ENCODE measurements around the gene EPYC. TPM values are rescaled to one million over a fixed set of nuclear protein-coding genes. Genes with fewer than 3 reads are reported as not detected.
A peak's percentile ranks its signal among the peaks of the same experiment; 100 is the strongest.

EPYC gene
- total RNA-seq, 1 donor from 2014 or later: not detected

DNA sequence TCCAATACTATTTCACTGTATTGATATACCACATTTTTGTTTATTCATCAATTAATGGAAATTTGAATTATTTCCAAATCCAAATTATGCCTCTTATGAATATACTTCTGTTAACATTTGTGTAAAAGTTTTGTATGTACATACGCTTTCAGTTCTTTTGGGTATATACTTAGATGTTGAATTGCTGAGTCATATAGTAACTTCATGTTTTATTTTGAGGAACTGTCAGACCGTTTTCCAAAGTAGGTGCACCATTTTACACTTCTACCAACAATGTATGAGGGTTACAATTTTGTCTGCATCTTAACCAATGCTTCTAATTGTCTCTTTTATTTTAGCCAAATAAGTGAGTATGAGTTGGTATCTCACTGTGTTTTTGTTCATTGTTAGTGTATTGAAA is 39.6 kb downstream of the EPYC start:
- DNase-seq (ENCODE audit: missing footprints) (no peak), ATAC-seq (no peak)
- intact Hi-C loops (cut with DNase I): loop anchor here (10.0 kb wide), 1 partner anchor 1580 kb away; no protein-coding TSS in a partner anchor

DNA sequence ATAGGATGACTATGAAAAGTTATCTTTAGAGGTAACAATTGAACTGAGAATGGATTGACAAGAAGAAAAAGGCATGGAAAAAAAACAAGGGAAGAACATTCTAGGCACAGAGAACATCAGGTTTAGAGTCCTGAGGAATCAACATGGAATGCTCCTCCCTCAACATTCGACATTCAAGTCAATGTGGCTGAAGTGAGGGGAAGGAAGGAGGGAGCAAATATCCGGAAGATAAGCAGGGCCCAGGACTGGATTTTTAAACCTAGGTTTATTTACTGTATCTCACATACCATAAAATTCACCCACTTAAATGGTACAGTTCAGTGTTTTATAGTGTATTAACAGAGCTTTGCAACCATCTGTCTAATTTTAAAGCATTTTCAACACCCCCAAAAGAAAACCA is 40.2 kb downstream of the EPYC start:
- intact Hi-C loops (cut with DNase I): loop anchor here (10.0 kb wide), 1 partner anchor 1580 kb away; no protein-coding TSS in a partner anchor
- DNase-seq (ENCODE audit: missing footprints) (no peak), ATAC-seq (no peak)

- DNase-seq (ENCODE audit: missing footprints) (no peak), ATAC-seq (no peak)
- intact Hi-C loops (cut with DNase I): loop anchor here (10.0 kb wide), 1 partner anchor 1579 kb away; no protein-coding TSS in a partner anchor
Observed at GRCh38 chr12:90963946-90964345, 40.8 kb downstream of the EPYC start.

DNA sequence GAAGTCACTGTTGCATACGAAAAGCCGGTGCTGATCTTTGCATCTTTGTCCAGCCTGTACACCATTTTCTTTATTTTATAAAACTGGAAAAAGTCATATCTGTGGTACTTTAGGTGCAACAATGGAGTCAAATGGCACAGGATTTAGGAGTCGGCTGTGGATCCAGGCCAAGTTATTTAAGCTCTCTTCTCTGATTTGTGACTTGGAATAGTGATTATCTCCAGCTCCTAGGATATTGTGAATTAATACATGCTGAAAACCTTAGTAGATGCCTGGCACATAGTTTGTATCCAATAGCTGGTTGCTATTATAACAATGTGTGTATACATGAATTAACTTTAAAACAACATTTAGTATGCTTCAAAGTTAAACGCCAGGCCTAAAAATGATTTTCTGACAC is 43.6 kb downstream of the EPYC start:
- DNase-seq (ENCODE audit: missing footprints) (no peak), ATAC-seq (no peak)
- intact Hi-C loops (cut with DNase I): loop anchor here (10.0 kb wide), 1 partner anchor 1576 kb away; no protein-coding TSS in a partner anchor

- intact Hi-C loops (cut with DNase I): loop anchor here (10.0 kb wide), 1 partner anchor 1575 kb away; no protein-coding TSS in a partner anchor
- DNase-seq (ENCODE audit: missing footprints) (no peak), ATAC-seq (no peak)
Observed at GRCh38 chr12:90959538-90960139, 45.1 kb downstream of the EPYC start.

DNA sequence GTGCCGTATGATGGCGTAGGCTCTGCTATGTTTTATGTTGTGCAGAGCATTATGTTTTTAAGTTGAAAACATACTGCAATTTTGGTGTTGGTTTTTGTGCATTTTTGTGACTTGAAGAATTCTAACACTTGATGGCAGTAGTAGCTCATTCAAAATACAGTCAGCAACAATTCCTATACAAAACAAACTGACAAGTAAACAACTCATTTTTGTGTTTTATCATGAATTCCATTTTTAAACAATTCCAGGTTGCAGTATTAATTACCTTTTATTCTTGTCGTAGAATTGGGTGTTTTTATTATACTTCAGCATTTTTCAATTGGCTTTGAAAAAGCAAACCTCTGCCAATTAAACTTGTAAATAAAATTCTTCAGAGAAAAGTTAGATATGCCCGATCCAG is 45.7 kb downstream of the EPYC start:
- intact Hi-C loops (cut with DNase I): no loop called here
- DNase-seq (ENCODE audit: missing footprints) (no peak), ATAC-seq (no peak)

GRCh38 chr12:90958347-90958746 is 46.4 kb downstream of the EPYC start:
- DNase-seq (ENCODE audit: missing footprints) (no peak), ATAC-seq (no peak)
- intact Hi-C loops (cut with DNase I): no loop called here

DNA sequence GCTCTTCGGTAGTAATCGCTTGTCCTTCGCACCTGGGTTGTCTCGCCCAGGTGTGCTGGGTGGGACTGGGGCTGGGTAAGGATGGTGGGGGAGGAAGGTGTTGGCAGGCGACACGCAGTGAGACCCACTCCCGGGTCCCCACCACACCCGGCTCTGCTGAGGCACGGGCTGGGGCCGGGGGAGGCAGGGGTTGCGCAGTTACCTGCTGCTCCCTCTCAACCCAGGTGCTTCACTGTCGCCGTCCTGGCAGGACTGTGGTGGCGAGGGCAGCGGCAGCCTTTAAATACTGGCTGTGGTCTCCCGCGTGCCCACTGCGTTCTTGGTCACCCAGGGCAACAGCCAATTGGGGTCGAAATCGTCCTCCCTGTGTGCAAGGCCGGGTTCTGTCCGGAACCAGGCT is 49.9 kb downstream of the EPYC start, which contains the start of gene CCER1:
Gene CCER1 (minus strand): TSS at position 256 of the 400 bp plus-strand sequence. CDS start 434 bp downstream, outside the sequence.
- intact Hi-C loops (cut with DNase I): no loop called here
- DNase-seq (ENCODE audit: missing footprints) (no peak), ATAC-seq (no peak)

- intact Hi-C loops (cut with DNase I): no loop called here
- no peak for DNase-seq (ENCODE audit: missing footprints)
- no peak for ATAC-seq
Observed at GRCh38 chr12:90954428-90954827, 50.3 kb downstream of the EPYC start.

GRCh38 chr12:90953956-90954421 is 50.8 kb downstream of the EPYC start:
- intact Hi-C loops (cut with DNase I): no loop called here
- DNase-seq (ENCODE audit: missing footprints) (peak; percentile 63), ATAC-seq (no peak)

DNA sequence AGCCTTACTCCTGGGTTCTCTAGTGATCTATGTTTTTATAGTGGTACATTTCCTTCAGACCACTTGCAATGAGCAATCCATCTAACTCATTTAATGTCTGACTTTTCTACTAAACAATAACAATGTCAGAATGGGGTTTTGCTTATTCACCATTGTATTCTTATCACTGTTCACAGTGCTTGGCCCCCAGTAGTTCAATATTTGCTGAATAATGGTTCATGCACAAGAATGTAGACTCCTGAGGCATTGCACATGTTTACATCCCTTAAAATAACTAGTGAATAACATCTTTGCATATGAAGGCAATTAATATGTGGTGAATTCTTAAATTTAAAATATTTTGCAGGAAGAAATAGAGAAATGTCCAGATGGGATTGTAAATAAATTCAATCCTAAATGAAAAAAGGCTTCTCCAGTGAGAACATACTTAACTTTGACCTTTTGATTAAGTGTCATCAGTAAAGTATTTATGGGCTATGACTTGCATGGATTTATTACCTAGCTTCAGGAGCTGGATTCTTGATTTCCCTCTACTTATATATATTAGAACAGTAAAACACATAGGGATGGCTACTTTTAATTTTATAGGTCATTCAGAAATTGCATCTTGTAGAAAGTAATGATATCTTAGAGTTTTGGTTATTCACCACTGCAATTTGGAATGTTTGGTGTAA is 53.2 kb downstream of the EPYC start:
- ATAC-seq (no peak), DNase-seq (ENCODE audit: missing footprints) (no peak)
- intact Hi-C loops (cut with DNase I): no loop called here

DNA sequence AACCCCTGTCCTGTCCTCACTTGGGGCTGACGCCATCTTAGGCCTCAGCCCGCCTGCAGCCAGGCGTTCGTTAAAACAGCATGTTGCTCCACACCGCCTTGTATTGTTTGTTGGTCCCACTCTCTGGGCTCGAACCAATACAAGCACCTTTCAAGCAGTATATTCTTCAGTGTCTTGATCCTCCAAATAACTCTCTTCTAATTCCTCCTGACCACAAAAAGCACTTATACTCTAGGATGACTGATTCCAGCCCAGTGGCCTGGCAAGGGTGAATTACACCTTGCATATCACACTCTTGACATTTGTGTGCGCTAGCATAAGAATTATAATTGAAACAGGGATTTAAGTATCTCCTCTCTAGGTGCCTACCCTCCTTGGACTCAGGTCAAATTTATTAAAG is 56.9 kb downstream of the EPYC start:
- intact Hi-C loops (cut with DNase I): no loop called here
- ATAC-seq (no peak), DNase-seq (ENCODE audit: missing footprints) (no peak)

GRCh38 chr12:90945070-90945649 is 59.6 kb downstream of the EPYC start:
- ATAC-seq: no peak
- DNase-seq (ENCODE audit: missing footprints): no peak
- intact Hi-C loops (cut with DNase I): no loop called here

GRCh38 chr12:90943255-90943654 is 61.5 kb downstream of the EPYC start:
- intact Hi-C loops (cut with DNase I): no loop called here
- DNase-seq (ENCODE audit: missing footprints): no peak
- ATAC-seq: no peak

GRCh38 chr12:90940872-90941499 is 63.8 kb downstream of the EPYC start:
- intact Hi-C loops (cut with DNase I): no loop called here
- DNase-seq (ENCODE audit: missing footprints) (no peak), ATAC-seq (no peak)

DNA sequence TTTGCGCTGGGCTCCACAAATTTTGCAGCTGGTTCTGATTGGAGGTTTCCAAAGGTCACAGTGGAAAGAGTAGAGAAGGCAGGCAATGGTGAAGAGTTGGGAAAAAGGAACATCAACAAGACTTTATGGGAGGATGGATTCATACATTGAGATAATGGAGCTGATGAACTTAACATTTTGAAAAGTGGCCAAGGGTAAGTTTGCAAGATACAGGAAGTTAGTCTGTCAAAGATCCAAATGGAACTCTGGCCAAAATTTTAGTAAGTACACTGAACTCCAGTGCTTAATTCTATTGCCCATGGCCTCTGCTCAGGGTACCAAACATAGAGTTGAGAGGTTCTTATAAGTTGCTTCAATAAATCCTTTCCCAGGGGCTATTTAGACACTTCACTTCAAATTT is 65.4 kb downstream of the EPYC start:
- no peak for DNase-seq (ENCODE audit: missing footprints)
- intact Hi-C loops (cut with DNase I): no loop called here
- ATAC-seq: no peak

DNA sequence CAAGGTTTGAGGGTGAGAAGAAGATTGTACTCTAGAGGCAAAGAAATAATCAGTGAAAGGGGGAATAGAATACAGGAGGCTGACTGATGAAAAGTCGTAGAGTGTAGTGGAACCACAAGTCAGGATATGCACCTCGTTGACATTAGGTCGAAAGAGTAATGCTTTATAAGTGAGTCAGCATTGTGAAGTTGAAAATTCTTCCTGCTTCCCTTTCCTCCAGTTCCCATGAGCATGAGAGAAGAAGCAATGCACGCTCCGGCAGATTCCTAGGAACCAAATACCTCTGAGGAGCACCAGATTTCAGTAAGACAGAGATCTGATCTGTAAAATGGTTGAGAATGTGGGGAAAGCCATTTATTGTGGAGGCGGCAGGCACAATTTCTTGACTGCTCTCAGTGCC is 66.3 kb downstream of the EPYC start:
- intact Hi-C loops (cut with DNase I): no loop called here
- DNase-seq (ENCODE audit: missing footprints) (no peak), ATAC-seq (no peak)

DNA sequence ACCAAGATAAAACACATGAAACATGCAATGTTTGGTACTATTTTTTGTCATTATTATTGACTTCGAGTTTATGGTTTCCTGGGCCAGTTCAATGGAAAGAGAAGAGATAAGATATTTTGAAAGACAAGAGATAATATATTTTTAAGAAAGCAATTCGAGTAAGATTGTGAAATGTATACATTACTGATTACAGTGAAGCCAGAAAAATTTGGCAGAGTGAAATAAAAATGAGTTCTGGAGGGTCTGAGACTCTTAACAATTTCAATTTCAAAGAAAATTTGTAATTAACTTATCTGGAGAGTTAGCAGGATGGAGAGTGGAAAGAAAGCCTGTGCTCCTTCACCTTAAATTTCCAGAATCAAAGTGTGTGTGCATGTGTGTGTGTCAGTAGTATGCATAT is 67.1 kb downstream of the EPYC start:
- ATAC-seq (no peak), DNase-seq (ENCODE audit: missing footprints) (no peak)
- intact Hi-C loops (cut with DNase I): no loop called here

DNA sequence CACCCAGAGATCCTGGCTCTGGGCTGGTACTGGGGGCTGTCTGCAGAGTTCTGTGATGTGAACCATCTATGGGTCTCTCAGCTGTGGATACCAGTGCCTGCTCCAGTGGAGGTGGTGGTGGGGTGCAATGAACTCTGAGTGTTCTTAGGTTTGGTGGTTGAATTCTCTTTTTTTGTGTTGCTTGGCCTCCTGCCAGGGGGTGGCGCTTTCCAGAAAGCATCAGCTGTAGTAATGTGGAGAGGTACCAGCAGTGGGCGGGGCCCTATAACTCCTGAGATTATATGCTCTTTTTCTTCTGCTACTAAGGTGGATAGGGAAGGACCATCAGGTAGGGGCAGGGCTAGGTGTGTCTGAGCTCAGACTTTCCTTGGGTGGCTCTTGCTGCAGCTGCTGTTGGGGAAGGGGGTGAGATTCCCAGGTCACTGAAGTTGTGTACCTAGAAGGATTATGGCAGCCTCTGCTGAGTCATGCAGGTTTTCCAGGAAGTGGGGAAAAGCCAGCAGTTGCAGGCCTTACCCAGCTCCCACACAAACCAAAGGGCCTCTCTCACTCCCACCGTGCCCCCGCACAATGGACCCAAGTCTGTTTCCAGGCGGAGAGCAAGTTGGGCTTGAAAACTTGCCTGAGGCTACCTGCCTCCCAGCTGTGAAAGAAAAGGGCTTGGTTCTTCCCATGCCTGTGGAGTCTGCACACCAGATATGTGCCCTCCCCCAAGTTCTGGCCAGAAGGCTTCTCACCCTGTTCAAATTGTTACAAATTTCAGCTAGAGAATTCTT is 68.4 kb downstream of the EPYC start:
- intact Hi-C loops (cut with DNase I): no loop called here
- ATAC-seq (no peak), DNase-seq (ENCODE audit: missing footprints) (no peak)
